Right lobe of liver (tissue), 4 donors: ENCODE measurements around the gene MPP2.
"Not testable (repeated sequence)": the region's sequence is repeated elsewhere in the genome, so short reads cannot be mapped to it uniquely, and the experiment has no call there.

Experiments used
- CTCF ChIP-seq, 4 donors: fragments of 200-600 bp in 3 of 4; fragments of 450-650 bp in 1 of 4; IDR thresholded peaks; one replicate each; pipeline versions ENCODE4 v1.5.1 to v1.8.0; 2016 to 2022; ENCODE audit warnings: antibody characterized with exemption in 4 of 4, mild to moderate bottlenecking in 2 of 4
- POLR2A ChIP-seq: fragments of 450-650 bp; IDR thresholded peaks from one replicate; pipeline ENCODE4 v1.6.1; 2017; ENCODE audit warnings: antibody characterized with exemption, mild to moderate bottlenecking
- donor health status: DM: no; HTN: no; CAD: no.
- donor health status: DM: no; HTN: no; CAD: no.
- donor health status: DM: no; HTN: yes; CAD: no.

- TF ChIP-seq CTCF (IDR thresholded peaks at IDR 0.05); POLR2A: not testable (repeated sequence)
These were observed 20.6 kb upstream of the MPP2 start for GRCh38 chr17:43927929-43928328.
